ENCODE results near the gene PGM2L1. TPM values are rescaled to one million over a fixed set of nuclear protein-coding genes. Genes with fewer than 3 reads are reported as not detected.
A peak's percentile ranks its signal among the peaks of the same experiment; 100 is the strongest.

The PGM2L1 gene
- total RNA-seq, 1 donor, result 4.3 TPM

DNA sequence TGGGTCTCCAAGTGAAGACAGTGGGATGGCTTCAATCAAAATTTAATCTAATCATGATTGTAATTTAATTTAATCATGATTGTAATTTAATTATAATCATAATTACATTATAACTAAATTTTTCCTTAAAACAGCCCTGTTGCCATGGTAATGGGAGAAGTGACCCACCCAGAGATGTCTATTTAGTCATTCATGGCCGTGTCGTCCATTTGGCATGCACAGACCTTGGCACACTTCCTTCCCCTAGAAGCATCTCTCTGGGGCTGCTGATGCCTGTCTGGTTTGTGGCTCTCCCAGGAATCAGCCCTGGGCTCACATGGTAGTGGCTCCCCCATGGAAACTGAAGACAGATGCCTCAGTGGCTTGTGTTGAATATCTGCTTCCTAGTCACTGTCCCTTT lies 113.8 kb downstream of the PGM2L1 start:
- TF ChIP-seq, protein P1, sequence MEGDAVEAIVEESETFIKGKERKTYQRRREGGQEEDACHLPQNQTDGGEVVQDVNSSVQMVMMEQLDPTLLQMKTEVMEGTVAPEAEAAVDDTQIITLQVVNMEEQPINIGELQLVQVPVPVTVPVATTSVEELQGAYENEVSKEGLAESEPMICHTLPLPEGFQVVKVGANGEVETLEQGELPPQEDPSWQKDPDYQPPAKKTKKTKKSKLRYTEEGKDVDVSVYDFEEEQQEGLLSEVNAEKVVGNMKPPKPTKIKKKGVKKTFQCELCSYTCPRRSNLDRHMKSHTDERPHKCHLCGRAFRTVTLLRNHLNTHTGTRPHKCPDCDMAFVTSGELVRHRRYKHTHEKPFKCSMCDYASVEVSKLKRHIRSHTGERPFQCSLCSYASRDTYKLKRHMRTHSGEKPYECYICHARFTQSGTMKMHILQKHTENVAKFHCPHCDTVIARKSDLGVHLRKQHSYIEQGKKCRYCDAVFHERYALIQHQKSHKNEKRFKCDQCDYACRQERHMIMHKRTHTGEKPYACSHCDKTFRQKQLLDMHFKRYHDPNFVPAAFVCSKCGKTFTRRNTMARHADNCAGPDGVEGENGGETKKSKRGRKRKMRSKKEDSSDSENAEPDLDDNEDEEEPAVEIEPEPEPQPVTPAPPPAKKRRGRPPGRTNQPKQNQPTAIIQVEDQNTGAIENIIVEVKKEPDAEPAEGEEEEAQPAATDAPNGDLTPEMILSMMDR (IDR thresholded peaks at IDR 0.05; ENCODE audit: insufficient read depth, low read length), result no peak
- no peak overlapping the region for H3K4me3 ChIP-seq (ENCODE audit: low read depth, low read length)
- DNase-seq (ENCODE audit: low read depth), result no peak

- no peak for DNase-seq (ENCODE audit: low read depth)
- TF ChIP-seq, protein P1 (IDR thresholded peaks at IDR 0.05; ENCODE audit: insufficient read depth, low read length), result no peak
- no peak overlapping the region for H3K4me3 ChIP-seq (ENCODE audit: low read depth, low read length)
Observed at GRCh38 chr11:74283580-74284180, 114.6 kb downstream of the PGM2L1 start.

- TF ChIP-seq, protein P1 (IDR thresholded peaks at IDR 0.05; ENCODE audit: insufficient read depth, low read length), result no peak
- peak; percentile 37 for DNase-seq (ENCODE audit: low read depth)
- no peak overlapping the region for H3K4me3 ChIP-seq (ENCODE audit: low read depth, low read length)
Observed at GRCh38 chr11:74282914-74283371, 115.3 kb downstream of the PGM2L1 start.

DNA sequence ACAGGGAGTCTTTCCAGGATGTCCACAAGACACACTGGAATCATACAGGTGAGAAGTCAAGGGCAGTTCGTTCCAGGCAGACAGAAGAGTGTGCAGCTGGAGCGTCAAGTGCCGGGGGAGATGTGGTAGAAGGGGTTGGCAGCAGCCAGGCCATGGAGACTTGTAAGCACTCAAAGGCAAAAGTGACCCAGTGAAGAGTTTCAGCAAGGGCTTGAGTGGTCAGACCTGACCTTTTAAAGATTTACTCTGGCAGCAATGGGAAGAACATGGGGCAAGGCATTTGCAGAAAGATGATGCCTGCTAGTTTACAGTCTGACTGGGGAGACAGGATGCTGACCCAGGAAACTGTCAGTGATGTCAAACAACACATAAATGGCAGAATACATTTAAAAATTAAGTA lies 115.8 kb downstream of the PGM2L1 start:
- TF ChIP-seq, protein P1 (IDR thresholded peaks at IDR 0.05; ENCODE audit: insufficient read depth, low read length), result no peak
- H3K4me3 ChIP-seq (ENCODE audit: low read depth, low read length), result no peak overlapping the region
- DNase-seq (ENCODE audit: low read depth), result no peak

DNA sequence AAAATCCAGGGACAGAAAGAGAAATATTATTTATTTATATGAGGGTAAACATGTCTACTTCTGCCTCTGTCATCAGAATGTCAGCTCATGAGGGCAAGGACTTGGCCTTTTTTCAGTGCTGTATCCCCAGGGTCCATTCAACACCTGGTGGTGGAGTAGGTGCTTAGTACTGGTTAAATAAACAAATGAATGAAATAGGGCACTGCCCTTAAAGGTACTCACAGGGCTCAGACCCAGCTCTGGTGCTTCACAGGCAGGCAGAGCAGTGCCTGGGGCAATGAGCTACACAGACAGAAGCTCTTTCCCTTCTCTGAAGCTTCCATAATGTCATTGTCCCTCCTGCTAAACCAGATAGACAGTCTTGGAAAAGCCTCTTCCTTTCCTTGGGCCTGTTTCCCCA lies 117.7 kb downstream of the PGM2L1 start:
- no peak overlapping the region for H3K4me3 ChIP-seq (ENCODE audit: low read depth, low read length)
- DNase-seq (ENCODE audit: low read depth), result no peak
- TF ChIP-seq, protein P1 (IDR thresholded peaks at IDR 0.05; ENCODE audit: insufficient read depth, low read length), result no peak

Small RNA genes lying within 50 kb of the gene (small RNA-seq; reads per million reads assigned to genes)
- 0.25 reads per million for gene MIR548AL

Other genes with a start within 250 kb of the PGM2L1 start
- 8.2 and 21.7 TPM in 2 replicates for gene C2CD3, start 227.4 kb downstream of the PGM2L1 start, total RNA-seq (ENCODE audit: low replicate concordance)
- 20.8 and 22.4 TPM in 2 replicates for gene PPME1, start 227.1 kb downstream of the PGM2L1 start, total RNA-seq (ENCODE audit: low replicate concordance)
- gene P4HA3, start 86.8 kb downstream of the PGM2L1 start, total RNA-seq (ENCODE audit: low replicate concordance), result 1.9 and 4.4 TPM in 2 replicates
- gene KCNE3, start 69.1 kb upstream of the PGM2L1 start, total RNA-seq (ENCODE audit: low replicate concordance), result 0.18 and 5.9 TPM in 2 replicates
- gene LIPT2, start 95.3 kb upstream of the PGM2L1 start, total RNA-seq (ENCODE audit: low replicate concordance), result 1.4 TPM in 1 of 2 replicates, not detected in the other
- gene POLD3, start 194.1 kb upstream of the PGM2L1 start, total RNA-seq (ENCODE audit: low replicate concordance), result 12.8 and 26.8 TPM in 2 replicates